ENCODE measurements around the gene TSC2. TPM values are rescaled to one million over a fixed set of nuclear protein-coding genes. Genes with fewer than 3 reads are reported as not detected.
"Not testable (repeated sequence)": the region's sequence is repeated elsewhere in the genome, so short reads cannot be mapped to it uniquely, and the experiment has no call there.

Gene TSC2
- total RNA-seq, 1 donor from 2014 or later = 139 TPM

DNA sequence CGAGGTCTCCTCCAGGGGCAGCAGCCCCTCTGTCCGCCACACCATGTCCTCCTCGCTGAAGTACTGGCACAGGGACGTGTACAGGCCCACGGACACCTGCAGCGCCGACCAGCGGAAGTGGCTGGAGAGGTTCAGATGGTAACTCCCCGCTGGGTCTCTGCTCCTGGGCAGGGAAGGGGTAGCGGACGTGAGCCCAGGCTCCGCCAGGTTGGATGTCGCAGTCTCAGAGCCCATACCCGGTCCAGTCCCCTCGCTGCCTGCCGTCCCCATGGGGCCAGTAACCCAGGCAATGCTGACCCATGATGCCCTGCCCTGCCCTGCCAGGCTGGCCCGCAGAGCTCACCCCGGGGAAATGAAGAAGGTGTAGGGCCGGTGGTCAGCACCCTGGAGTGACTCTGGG is 54.7 kb downstream of the TSC2 start:
- intact Hi-C loops (cut with micrococcal nuclease) = no loop called here
- Mint-ChIP-seq H3K27ac (no peak overlapping the region), H3K4me3 (no peak overlapping the region), H3K36me3 (ENCODE audit: low read depth) (peaks cover 21% of the 10 kb centered on the region), H3K27me3 (no peaks in the 10 kb centered on the region), H3K4me1 (no peaks in the 10 kb centered on the region), H3K9me3 (no peaks in the 10 kb centered on the region)
- DNase-seq (no peak), ATAC-seq (ENCODE audit: low read depth) (no peak)
- ChIA-PET POLR2A (no interaction called here), CTCF (no interaction called here)
- TF ChIP-seq, protein P1, sequence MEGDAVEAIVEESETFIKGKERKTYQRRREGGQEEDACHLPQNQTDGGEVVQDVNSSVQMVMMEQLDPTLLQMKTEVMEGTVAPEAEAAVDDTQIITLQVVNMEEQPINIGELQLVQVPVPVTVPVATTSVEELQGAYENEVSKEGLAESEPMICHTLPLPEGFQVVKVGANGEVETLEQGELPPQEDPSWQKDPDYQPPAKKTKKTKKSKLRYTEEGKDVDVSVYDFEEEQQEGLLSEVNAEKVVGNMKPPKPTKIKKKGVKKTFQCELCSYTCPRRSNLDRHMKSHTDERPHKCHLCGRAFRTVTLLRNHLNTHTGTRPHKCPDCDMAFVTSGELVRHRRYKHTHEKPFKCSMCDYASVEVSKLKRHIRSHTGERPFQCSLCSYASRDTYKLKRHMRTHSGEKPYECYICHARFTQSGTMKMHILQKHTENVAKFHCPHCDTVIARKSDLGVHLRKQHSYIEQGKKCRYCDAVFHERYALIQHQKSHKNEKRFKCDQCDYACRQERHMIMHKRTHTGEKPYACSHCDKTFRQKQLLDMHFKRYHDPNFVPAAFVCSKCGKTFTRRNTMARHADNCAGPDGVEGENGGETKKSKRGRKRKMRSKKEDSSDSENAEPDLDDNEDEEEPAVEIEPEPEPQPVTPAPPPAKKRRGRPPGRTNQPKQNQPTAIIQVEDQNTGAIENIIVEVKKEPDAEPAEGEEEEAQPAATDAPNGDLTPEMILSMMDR (IDR thresholded peaks at IDR 0.05) = no peak

DNA sequence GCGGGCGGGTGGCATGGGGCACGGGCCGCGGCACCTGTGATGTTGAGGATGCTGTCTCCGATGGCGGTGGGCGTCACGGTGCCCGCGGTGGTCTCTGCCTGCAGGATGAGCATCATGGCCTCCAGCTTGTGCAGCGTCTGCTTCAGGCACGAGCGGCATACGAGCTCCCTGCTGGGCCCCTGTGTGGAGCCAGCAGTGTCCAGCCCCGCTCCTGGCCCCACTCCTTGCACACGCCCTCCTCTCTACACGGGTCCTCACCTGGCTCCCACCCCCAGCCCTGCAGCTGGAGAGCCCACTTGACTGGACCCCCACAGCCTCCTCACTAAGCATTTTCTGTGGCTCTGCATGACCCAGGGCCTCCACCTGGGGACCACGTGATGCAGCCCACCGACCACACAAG is 56.7 kb downstream of the TSC2 start:
- H3K4me3 Mint-ChIP-seq; CTCF ChIA-PET; POLR2A ChIA-PET; H3K27me3 Mint-ChIP-seq; H3K27ac Mint-ChIP-seq; ATAC-seq (ENCODE audit: low read depth); DNase-seq; intact Hi-C loops (cut with micrococcal nuclease); H3K9me3 Mint-ChIP-seq; H3K4me1 Mint-ChIP-seq: not testable (repeated sequence)
- peaks cover 20% of the 10 kb centered on the region for H3K36me3 Mint-ChIP-seq (ENCODE audit: low read depth)

DNA sequence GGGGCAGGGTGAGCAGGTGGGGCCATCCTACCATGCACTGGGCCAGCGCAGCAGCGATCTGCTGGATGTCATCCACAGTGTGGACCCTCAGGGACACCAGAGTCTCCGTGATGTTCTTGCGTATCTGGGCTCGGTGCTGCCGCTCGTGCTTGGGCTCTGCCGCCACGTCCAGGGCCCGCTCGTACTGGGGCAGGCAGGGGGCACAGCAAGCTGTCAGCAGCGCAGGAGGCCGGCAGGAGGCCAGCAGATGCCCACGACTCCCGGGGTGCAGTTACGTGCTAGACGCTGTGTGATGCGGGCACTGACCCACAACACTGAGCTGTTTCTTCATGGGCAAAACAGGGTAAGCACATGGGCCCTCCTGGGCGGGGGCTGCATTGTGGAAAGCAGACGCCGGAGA is 57.5 kb downstream of the TSC2 start:
- DNase-seq; CTCF ChIA-PET; intact Hi-C loops (cut with micrococcal nuclease); H3K27me3 Mint-ChIP-seq; POLR2A ChIA-PET; H3K4me3 Mint-ChIP-seq; H3K9me3 Mint-ChIP-seq; ATAC-seq (ENCODE audit: low read depth); H3K4me1 Mint-ChIP-seq; H3K27ac Mint-ChIP-seq: not testable (repeated sequence)
- peaks cover 24% of the 10 kb centered on the region for H3K36me3 Mint-ChIP-seq (ENCODE audit: low read depth)

DNA sequence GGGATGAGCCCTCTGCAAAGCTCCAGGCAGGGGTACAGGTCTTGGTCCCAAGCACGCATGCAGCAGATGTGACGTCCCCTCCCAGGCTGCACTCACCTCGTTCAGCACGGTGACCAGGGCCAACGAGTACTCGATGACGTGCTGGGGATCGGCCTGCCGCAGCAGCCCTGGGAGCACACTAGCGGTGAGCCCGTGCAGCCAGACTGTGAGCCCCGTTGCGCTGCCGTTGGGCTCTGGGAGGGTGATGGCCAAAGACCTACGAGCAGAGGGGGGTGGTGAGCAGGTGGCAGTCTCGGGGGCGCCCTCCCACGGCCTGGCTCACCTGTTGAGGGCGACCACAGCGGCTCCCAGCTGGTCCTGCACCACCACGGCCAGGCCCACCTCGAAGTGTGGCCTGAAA is 58.0 kb downstream of the TSC2 start:
- H3K27me3 Mint-ChIP-seq; H3K4me3 Mint-ChIP-seq; ATAC-seq (ENCODE audit: low read depth); POLR2A ChIA-PET; H3K9me3 Mint-ChIP-seq; intact Hi-C loops (cut with micrococcal nuclease); H3K4me1 Mint-ChIP-seq; CTCF ChIA-PET; DNase-seq; H3K27ac Mint-ChIP-seq: not testable (repeated sequence)
- peaks cover 24% of the 10 kb centered on the region for H3K36me3 Mint-ChIP-seq (ENCODE audit: low read depth)

DNA sequence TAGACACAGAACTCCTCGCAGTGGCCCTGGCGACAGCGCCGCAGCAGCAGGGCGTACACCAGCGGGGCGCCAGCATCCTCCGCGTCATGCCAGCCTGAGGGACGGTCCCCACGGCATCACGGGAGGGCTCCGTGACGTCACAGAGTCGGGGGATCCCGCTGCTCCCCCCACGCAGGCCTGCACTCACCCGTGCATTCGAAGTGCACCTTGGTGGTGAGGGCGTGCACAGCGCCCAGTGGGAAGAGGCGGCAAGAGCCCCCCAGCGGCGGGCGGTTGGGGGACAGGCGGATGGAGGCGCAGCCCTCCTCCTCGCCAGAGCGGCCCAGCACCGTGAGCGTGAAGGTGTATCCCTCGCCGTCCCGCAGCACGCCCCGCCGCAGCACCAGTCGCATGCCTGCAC is 58.4 kb downstream of the TSC2 start:
- DNase-seq; H3K9me3 Mint-ChIP-seq; ATAC-seq (ENCODE audit: low read depth); H3K4me3 Mint-ChIP-seq; intact Hi-C loops (cut with micrococcal nuclease); H3K27ac Mint-ChIP-seq; H3K27me3 Mint-ChIP-seq; CTCF ChIA-PET; H3K4me1 Mint-ChIP-seq; POLR2A ChIA-PET: not testable (repeated sequence)
- H3K36me3 Mint-ChIP-seq (ENCODE audit: low read depth) = peaks cover 26% of the 10 kb centered on the region

DNA sequence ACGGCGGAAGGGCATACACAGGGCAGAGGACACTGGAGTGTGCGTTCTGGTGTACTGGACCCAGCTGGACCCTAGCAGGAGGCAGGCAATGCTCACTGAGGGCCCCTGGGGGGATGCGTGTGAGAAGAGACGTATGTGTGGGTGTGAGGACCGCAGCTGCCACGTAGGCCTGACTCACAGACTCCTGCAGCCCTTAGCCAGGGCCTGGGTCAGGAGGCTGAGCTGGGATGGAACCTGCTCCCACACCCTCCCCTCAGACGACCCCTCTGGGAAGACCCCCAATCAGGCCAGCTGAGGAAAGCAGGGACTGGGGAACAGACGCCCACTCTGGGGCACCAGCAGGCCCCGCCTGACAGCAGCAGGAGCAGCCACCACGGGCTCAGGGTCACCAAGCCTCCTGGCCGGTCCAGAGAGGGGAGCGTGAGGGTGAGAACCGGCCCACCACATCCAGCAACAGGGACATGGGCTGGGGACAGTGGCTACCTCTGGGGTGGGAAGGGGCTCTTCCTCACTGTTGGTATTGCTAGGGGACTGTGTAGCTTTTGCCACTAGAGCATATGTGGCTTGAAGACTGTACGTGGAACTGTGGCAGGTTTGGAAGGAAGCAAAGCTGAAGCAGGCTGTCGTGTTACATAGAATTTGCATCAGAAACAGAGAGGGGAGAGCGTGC is 59.5 kb downstream of the TSC2 start:
- H3K36me3 Mint-ChIP-seq (ENCODE audit: low read depth) = peaks cover 26% of the 10 kb centered on the region

DNA sequence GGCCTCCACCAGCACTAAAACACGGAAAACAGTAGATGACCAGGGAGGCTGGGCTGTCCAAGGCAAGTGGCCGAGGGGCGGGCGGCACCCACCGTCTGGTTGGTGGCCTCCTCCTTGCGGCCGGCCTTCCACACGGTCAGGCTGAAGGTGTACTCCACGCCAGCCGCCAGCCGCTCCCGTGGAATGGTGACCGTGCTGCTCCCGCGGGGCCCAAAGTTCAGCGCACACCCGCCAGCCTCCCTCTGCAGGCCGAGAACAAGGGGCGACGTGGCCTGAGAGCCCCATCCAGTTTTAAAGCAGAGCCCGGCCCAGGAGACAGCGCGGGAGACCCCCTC is 60.0 kb downstream of the TSC2 start:
- intact Hi-C loops (cut with micrococcal nuclease); H3K4me3 Mint-ChIP-seq; H3K27ac Mint-ChIP-seq; DNase-seq; ATAC-seq (ENCODE audit: low read depth); CTCF ChIA-PET; POLR2A ChIA-PET; H3K9me3 Mint-ChIP-seq; H3K27me3 Mint-ChIP-seq; H3K4me1 Mint-ChIP-seq: not testable (repeated sequence)
- H3K36me3 Mint-ChIP-seq (ENCODE audit: low read depth) = peaks cover 25% of the 10 kb centered on the region

More for the DNA sequence above, 59.5 kb downstream of the TSC2 start:
- H3K4me1 Mint-ChIP-seq; H3K27ac Mint-ChIP-seq; ATAC-seq (ENCODE audit: low read depth); H3K4me3 Mint-ChIP-seq; POLR2A ChIA-PET; H3K9me3 Mint-ChIP-seq; DNase-seq; H3K27me3 Mint-ChIP-seq; intact Hi-C loops (cut with micrococcal nuclease); CTCF ChIA-PET: not testable (repeated sequence)

DNA sequence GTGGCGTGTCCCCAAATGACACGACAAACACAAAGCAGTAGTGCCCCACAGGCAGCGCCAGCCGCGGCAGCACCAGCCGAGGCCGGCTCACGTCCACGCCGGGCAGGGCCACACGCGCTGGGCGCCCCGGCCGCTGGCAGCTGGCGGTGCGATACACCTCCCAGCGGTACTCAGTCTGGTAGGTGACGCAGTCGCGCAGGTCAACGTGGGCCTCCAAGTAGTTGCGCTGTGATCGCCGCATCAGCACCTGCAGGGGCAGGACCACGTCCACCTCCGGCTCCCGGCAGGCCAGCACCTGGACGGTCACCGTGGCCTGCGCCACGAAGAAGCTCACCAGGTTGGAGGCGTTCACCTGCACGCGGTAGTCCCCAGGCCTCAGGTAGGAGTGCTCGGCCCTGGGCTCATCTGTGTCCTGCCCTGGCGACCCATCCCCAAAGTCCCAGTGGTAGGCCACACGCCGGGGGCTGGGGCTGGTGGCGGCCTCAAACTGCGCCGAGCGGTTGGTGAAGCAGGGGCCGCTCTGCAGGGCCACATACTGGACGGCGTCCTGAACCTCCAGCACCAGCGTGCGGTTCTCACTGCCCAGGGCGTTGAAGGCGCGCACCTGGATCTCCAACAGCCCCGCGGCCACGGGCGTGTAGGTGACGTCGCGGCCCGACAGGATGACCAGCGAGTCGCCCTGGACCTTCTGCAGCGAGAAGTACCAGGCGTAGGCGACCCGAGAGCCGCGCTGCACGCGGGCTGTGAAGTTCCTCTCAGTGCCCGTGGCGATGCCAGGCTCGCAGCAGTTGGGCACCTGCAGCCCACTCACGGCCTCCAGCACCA is 60.9 kb downstream of the TSC2 start:
- H3K27ac Mint-ChIP-seq; ATAC-seq (ENCODE audit: low read depth); DNase-seq; H3K9me3 Mint-ChIP-seq; H3K4me1 Mint-ChIP-seq; H3K27me3 Mint-ChIP-seq; H3K4me3 Mint-ChIP-seq; CTCF ChIA-PET; POLR2A ChIA-PET; intact Hi-C loops (cut with micrococcal nuclease): not testable (repeated sequence)
- peaks cover 23% of the 10 kb centered on the region for H3K36me3 Mint-ChIP-seq (ENCODE audit: low read depth)

DNA sequence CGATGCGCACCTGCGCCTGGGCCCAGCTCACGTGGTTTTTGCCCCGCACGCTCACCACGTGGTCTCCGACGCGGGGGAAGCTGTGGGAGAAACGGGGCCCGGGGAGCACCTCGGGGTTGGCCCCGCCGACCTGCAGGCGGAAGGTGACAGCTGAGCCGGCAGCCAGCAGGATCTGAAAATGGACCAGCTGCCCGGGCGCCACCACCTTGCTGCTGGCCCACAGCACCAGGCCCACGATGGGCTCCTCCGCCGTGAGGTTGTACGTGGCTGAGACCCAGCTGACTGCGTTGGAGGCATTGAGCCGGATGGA is 61.4 kb downstream of the TSC2 start:
- DNase-seq; intact Hi-C loops (cut with micrococcal nuclease): not testable (repeated sequence)

DNA sequence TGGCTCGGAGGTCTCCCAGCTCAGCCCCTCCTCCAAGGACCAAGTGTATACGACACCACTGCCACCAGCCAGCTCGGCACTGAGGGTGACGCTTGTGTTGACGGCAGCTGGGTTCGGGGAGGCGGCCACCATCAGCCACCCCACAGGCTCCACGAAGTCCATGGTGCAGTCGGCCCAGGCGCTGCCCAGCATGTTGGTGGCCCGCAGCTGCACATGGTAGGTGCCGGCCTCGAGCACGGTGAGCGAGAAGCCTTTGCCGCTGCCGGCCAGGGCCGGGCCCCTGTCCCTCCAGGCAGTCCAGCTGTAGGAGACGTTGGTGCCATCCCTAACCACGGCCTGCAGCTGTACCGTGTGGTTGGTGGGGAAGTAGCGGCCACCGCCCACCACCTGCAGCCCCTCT is 62.1 kb downstream of the TSC2 start:
- H3K4me3 Mint-ChIP-seq; DNase-seq; POLR2A ChIA-PET; H3K27me3 Mint-ChIP-seq; ATAC-seq (ENCODE audit: low read depth); H3K27ac Mint-ChIP-seq; CTCF ChIA-PET; H3K9me3 Mint-ChIP-seq; H3K4me1 Mint-ChIP-seq; intact Hi-C loops (cut with micrococcal nuclease): not testable (repeated sequence)
- H3K36me3 Mint-ChIP-seq (ENCODE audit: low read depth) = peaks cover 25% of the 10 kb centered on the region

More for the DNA sequence above, 61.4 kb downstream of the TSC2 start:
- CTCF ChIA-PET; H3K27ac Mint-ChIP-seq; POLR2A ChIA-PET; H3K27me3 Mint-ChIP-seq; H3K9me3 Mint-ChIP-seq; H3K4me1 Mint-ChIP-seq; ATAC-seq (ENCODE audit: low read depth); H3K4me3 Mint-ChIP-seq: not testable (repeated sequence)
- H3K36me3 Mint-ChIP-seq (ENCODE audit: low read depth) = peaks cover 24% of the 10 kb centered on the region

DNA sequence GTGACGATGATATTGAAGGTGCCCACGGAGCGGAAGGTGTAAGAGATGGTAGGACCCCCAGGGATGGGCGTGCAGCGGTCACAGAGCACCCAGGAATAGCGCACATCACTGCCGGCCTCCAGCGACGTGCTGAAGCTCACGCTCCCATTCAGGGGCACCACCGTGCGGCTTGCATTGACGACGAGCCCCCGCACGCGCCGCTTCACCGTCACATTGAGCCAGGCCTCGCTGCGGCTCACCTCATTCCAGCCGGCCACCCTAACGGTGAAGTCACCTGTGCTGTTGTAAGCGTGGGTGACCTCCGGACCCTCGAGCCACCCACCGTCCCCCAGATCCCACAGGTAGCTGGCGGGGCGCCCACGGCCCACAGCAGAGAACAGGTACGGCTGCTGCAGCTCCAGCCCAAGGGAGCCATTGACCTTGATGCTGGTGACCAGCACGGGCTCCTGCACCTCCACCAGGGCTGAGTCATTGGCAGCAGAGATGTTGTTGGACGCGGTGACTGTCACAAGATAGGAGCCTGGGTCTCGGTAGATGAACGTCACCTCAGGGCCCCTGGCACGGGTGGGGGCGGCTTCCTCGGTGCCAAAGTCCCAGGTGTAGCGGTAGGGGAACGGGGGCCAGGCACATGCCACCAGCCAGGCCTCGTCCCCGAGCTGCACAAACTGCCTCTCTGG is 62.7 kb downstream of the TSC2 start:
- peaks cover 28% of the 10 kb centered on the region for H3K36me3 Mint-ChIP-seq (ENCODE audit: low read depth)
- POLR2A ChIA-PET, H3K27me3 Mint-ChIP-seq: not testable (repeated sequence)

More for the DNA sequence above, 62.7 kb downstream of the TSC2 start:
- DNase-seq; H3K9me3 Mint-ChIP-seq; H3K27ac Mint-ChIP-seq; H3K4me3 Mint-ChIP-seq; ATAC-seq (ENCODE audit: low read depth); intact Hi-C loops (cut with micrococcal nuclease); CTCF ChIA-PET; H3K4me1 Mint-ChIP-seq: not testable (repeated sequence)
